ENCODE data around the gene RUSF1.

GRCh38 chr16:31484491-31485171 is 23.6 kb downstream of the RUSF1 start:
- no peak for TF ChIP-seq EZH2phosphoT487 (IDR thresholded peaks at IDR 0.05; ENCODE audit: insufficient read depth, low read depth)
- no peak for TF ChIP-seq EZH2 (IDR thresholded peaks at IDR 0.05; ENCODE audit: insufficient read depth, poor library complexity, severe bottlenecking)
